Measurements from ENCODE around the gene GALNT6.

DNA sequence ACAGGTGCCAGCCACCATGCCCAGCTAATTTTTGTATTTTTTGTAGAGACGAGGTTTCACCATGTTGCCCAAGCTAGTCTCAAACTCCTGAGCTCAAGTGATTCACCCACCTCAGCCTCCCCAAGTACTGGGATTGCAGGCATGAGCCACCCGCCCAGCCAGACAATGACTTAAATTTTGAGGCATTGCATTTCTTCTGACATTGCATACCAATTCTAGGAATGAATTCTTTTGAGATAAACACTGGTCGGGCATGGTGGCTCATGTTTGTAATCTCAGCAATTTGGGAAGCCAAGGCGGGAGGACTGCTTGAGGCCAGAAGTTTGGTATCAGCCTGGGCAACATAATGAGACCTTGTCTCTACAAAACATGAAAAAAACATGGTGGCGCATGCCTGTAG is 42.2 kb downstream of the GALNT6 start:
- TF ChIP-seq, protein P1, sequence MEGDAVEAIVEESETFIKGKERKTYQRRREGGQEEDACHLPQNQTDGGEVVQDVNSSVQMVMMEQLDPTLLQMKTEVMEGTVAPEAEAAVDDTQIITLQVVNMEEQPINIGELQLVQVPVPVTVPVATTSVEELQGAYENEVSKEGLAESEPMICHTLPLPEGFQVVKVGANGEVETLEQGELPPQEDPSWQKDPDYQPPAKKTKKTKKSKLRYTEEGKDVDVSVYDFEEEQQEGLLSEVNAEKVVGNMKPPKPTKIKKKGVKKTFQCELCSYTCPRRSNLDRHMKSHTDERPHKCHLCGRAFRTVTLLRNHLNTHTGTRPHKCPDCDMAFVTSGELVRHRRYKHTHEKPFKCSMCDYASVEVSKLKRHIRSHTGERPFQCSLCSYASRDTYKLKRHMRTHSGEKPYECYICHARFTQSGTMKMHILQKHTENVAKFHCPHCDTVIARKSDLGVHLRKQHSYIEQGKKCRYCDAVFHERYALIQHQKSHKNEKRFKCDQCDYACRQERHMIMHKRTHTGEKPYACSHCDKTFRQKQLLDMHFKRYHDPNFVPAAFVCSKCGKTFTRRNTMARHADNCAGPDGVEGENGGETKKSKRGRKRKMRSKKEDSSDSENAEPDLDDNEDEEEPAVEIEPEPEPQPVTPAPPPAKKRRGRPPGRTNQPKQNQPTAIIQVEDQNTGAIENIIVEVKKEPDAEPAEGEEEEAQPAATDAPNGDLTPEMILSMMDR (conservative IDR thresholded peaks at IDR 0.05): no peak
- TF ChIP-seq EZH2 (IDR thresholded peaks at IDR 0.05; ENCODE audit: low read depth): no peak

All from PC-9 (cell line).